ENCODE data around the gene EMILIN1. TPM values are rescaled to one million over a fixed set of nuclear protein-coding genes. Genes with fewer than 3 reads are reported as not detected.

The EMILIN1 gene
- total RNA-seq, 1 experiment from 2014 or later = 0.19 TPM

- no TSS peak for BruUV-seq (replicated peaks)
- peaks cover 68% of the 10 kb centered on the region for H3K36me3 Mint-ChIP-seq (ENCODE audit: insufficient read depth, unreplicated experiment)
- no peaks in the 10 kb centered on the region for H3K27me3 Mint-ChIP-seq (ENCODE audit: unreplicated experiment)
- no peak overlapping the region for H3K4me3 Mint-ChIP-seq (ENCODE audit: low read depth, unreplicated experiment)
- no peak for DNase-seq
- H3K9me3 Mint-ChIP-seq (ENCODE audit: low read depth, unreplicated experiment) = no peaks in the 10 kb centered on the region
- intact Hi-C loops (cut with micrococcal nuclease; ENCODE audit: unreplicated experiment) = no loop called here
- H3K4me1 Mint-ChIP-seq (ENCODE audit: low read depth, unreplicated experiment) = no peaks in the 10 kb centered on the region
- TF ChIP-seq, protein P1, sequence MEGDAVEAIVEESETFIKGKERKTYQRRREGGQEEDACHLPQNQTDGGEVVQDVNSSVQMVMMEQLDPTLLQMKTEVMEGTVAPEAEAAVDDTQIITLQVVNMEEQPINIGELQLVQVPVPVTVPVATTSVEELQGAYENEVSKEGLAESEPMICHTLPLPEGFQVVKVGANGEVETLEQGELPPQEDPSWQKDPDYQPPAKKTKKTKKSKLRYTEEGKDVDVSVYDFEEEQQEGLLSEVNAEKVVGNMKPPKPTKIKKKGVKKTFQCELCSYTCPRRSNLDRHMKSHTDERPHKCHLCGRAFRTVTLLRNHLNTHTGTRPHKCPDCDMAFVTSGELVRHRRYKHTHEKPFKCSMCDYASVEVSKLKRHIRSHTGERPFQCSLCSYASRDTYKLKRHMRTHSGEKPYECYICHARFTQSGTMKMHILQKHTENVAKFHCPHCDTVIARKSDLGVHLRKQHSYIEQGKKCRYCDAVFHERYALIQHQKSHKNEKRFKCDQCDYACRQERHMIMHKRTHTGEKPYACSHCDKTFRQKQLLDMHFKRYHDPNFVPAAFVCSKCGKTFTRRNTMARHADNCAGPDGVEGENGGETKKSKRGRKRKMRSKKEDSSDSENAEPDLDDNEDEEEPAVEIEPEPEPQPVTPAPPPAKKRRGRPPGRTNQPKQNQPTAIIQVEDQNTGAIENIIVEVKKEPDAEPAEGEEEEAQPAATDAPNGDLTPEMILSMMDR (IDR thresholded peaks at IDR 0.05; ENCODE audit: unreplicated experiment) = no peak
- CTCF ChIA-PET = no interaction called here
- peak overlapping the region; percentile 58 for H3K27ac Mint-ChIP-seq (ENCODE audit: unreplicated experiment)
Observed at GRCh38 chr2:27060323-27060722, 18.1 kb upstream of the EMILIN1 start.

GRCh38 chr2:27065128-27065527, 13.3 kb upstream of the EMILIN1 start:
- intact Hi-C loops (cut with micrococcal nuclease; ENCODE audit: unreplicated experiment) = no loop called here

DNA sequence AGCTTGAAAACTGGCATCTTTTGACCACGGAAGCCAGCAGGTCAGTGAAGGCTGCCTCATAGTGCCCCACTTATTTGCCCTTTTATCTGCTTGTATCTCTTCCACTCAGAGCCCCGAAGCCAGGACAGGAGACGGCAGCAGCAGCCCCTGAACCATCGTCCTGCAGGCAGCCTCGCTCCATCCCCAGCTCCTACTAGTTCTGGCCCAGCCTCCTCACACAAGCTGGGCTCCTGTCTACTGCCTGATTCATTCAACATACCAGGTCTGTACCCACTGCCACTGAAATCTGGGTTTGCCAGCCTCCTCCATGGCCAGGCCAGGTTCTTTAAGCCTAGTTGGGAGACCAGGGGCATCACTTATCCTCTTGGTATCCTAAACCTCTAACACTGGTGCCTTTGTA, 11.0 kb upstream of the EMILIN1 start:
- no peaks in the 10 kb centered on the region for H3K9me3 Mint-ChIP-seq (ENCODE audit: low read depth, unreplicated experiment)
- TF ChIP-seq, protein P1 (IDR thresholded peaks at IDR 0.05; ENCODE audit: unreplicated experiment) = no peak

More at GRCh38 chr2:27065128-27065527, 13.3 kb upstream of the EMILIN1 start:
- CTCF ChIA-PET = no interaction called here
- TF ChIP-seq, protein P1 (IDR thresholded peaks at IDR 0.05; ENCODE audit: unreplicated experiment) = no peak
- no peak overlapping the region for H3K4me3 Mint-ChIP-seq (ENCODE audit: low read depth, unreplicated experiment)
- BruUV-seq (replicated peaks) = no TSS peak
- H3K4me1 Mint-ChIP-seq (ENCODE audit: low read depth, unreplicated experiment) = peaks cover 12% of the 10 kb centered on the region
- no peak overlapping the region for H3K27ac Mint-ChIP-seq (ENCODE audit: unreplicated experiment)
- H3K27me3 Mint-ChIP-seq (ENCODE audit: unreplicated experiment) = no peaks in the 10 kb centered on the region
- H3K9me3 Mint-ChIP-seq (ENCODE audit: low read depth, unreplicated experiment) = no peaks in the 10 kb centered on the region
- no peak for DNase-seq
- H3K36me3 Mint-ChIP-seq (ENCODE audit: insufficient read depth, unreplicated experiment) = peaks cover 76% of the 10 kb centered on the region

GRCh38 chr2:27069436-27069835, 9.0 kb upstream of the EMILIN1 start:
- Mint-ChIP-seq H3K4me3 (ENCODE audit: low read depth, unreplicated experiment) (no peak overlapping the region), H3K9me3 (ENCODE audit: low read depth, unreplicated experiment) (no peaks in the 10 kb centered on the region), H3K36me3 (ENCODE audit: insufficient read depth, unreplicated experiment) (peaks cover 62% of the 10 kb centered on the region), H3K27me3 (ENCODE audit: unreplicated experiment) (peaks cover 13% of the 10 kb centered on the region), H3K4me1 (ENCODE audit: low read depth, unreplicated experiment) (peaks cover 20% of the 10 kb centered on the region), H3K27ac (ENCODE audit: unreplicated experiment) (no peak overlapping the region)
- no peak for DNase-seq
- intact Hi-C loops (cut with micrococcal nuclease; ENCODE audit: unreplicated experiment) = no loop called here
- CTCF ChIA-PET = no interaction called here
- TF ChIP-seq, protein P1 (IDR thresholded peaks at IDR 0.05; ENCODE audit: unreplicated experiment) = no peak
- BruUV-seq (replicated peaks) = no TSS peak

More for the DNA sequence above, 11.0 kb upstream of the EMILIN1 start:
- CTCF ChIA-PET = interaction anchor here (1.1 kb wide), 1 partner anchor 14 kb away, joined by 3 read pairs; no protein-coding TSS in a partner anchor
- no peaks in the 10 kb centered on the region for H3K27me3 Mint-ChIP-seq (ENCODE audit: unreplicated experiment)
- BruUV-seq (replicated peaks) = no TSS peak
- peaks cover 20% of the 10 kb centered on the region for H3K4me1 Mint-ChIP-seq (ENCODE audit: low read depth, unreplicated experiment)
- no peak for DNase-seq
- H3K27ac Mint-ChIP-seq (ENCODE audit: unreplicated experiment) = no peak overlapping the region
- intact Hi-C loops (cut with micrococcal nuclease; ENCODE audit: unreplicated experiment) = no loop called here
- peaks cover 72% of the 10 kb centered on the region for H3K36me3 Mint-ChIP-seq (ENCODE audit: insufficient read depth, unreplicated experiment)
- no peak overlapping the region for H3K4me3 Mint-ChIP-seq (ENCODE audit: low read depth, unreplicated experiment)
